Activated naive CD8-positive, alpha-beta T cell treated with anti-CD3 and anti-CD28 coated beads, Interleukin-2, amount 50 U/mL, for 24 hours (primary cell): Measurements from ENCODE around the gene CA9.

ENCODE experiments used
- ATAC-seq: fragments of 150-1000 bp; cut with Tn5 transposase; one replicate; pipeline ENCODE4 v1.10.0; 2021
- DNase-seq: peaks from one replicate; pipeline ENCODE4 v3.0.0; 2021
- H3K27ac Mint-ChIP-seq: one replicate; pipeline ENCODE4 v1.8.0; 2021; ENCODE audit warnings: mild to moderate bottlenecking, mixed read lengths
- H3K27me3 Mint-ChIP-seq: one replicate; pipeline ENCODE4 v1.8.0; 2021; ENCODE audit warnings: mixed read lengths
- H3K36me3 Mint-ChIP-seq: one replicate; pipeline ENCODE4 v1.8.0; 2021; ENCODE audit warnings: low read depth, mixed read lengths
- H3K4me1 Mint-ChIP-seq: one replicate; pipeline ENCODE4 v1.8.0; 2021; ENCODE audit warnings: mixed read lengths
- H3K4me3 Mint-ChIP-seq: one replicate; pipeline ENCODE4 v1.8.0; 2021; ENCODE audit warnings: mild to moderate bottlenecking, moderate library complexity, mixed read lengths
- H3K9me3 Mint-ChIP-seq: one replicate; pipeline ENCODE4 v1.8.0; 2021; ENCODE audit warnings: mixed read lengths

CA9 gene

GRCh38 chr9:35703906-35704672, 30.4 kb downstream of the CA9 start:
- Mint-ChIP-seq H3K27me3 (no peaks in the 10 kb centered on the region), H3K4me1 (no peaks in the 10 kb centered on the region), H3K36me3 (peaks cover 47% of the 10 kb centered on the region), H3K27ac (no peak overlapping the region), H3K9me3 (no peaks in the 10 kb centered on the region), H3K4me3 (no peak overlapping the region)
- DNase-seq (no peak), ATAC-seq (no peak)

GRCh38 chr9:35705372-35705771, 31.6 kb downstream of the CA9 start:
- Mint-ChIP-seq H3K27ac (no peak overlapping the region), H3K36me3 (peaks cover 52% of the 10 kb centered on the region), H3K4me1 (no peaks in the 10 kb centered on the region), H3K9me3 (no peaks in the 10 kb centered on the region), H3K27me3 (no peaks in the 10 kb centered on the region), H3K4me3 (no peak overlapping the region)
- DNase-seq (no peak), ATAC-seq (no peak)

- DNase-seq (no peak), ATAC-seq (peak; percentile 20)
- Mint-ChIP-seq H3K9me3 (no peaks in the 10 kb centered on the region), H3K27ac (no peak overlapping the region), H3K4me1 (no peaks in the 10 kb centered on the region), H3K36me3 (peaks cover 58% of the 10 kb centered on the region), H3K27me3 (no peaks in the 10 kb centered on the region), H3K4me3 (no peak overlapping the region)
Measured at GRCh38 chr9:35705836-35706430, 32.2 kb downstream of the CA9 start.

GRCh38 chr9:35706951-35707350, 33.2 kb downstream of the CA9 start:
- DNase-seq (no peak), ATAC-seq (no peak)
- Mint-ChIP-seq H3K4me3 (no peak overlapping the region), H3K4me1 (no peaks in the 10 kb centered on the region), H3K9me3 (no peaks in the 10 kb centered on the region), H3K36me3 (peaks cover 64% of the 10 kb centered on the region), H3K27me3 (no peaks in the 10 kb centered on the region), H3K27ac (no peak overlapping the region)

GRCh38 chr9:35708146-35708545, 34.4 kb downstream of the CA9 start:
- no peak for ATAC-seq
- DNase-seq = no peak
- Mint-ChIP-seq H3K27me3 (no peaks in the 10 kb centered on the region), H3K36me3 (peaks cover 64% of the 10 kb centered on the region), H3K4me3 (no peak overlapping the region), H3K27ac (no peak overlapping the region), H3K4me1 (no peaks in the 10 kb centered on the region), H3K9me3 (no peaks in the 10 kb centered on the region)

- Mint-ChIP-seq H3K4me1 (no peaks in the 10 kb centered on the region), H3K9me3 (no peaks in the 10 kb centered on the region), H3K4me3 (no peak overlapping the region), H3K36me3 (peaks cover 64% of the 10 kb centered on the region), H3K27ac (no peak overlapping the region), H3K27me3 (no peaks in the 10 kb centered on the region)
- no peak for ATAC-seq
- no peak for DNase-seq
Measured at GRCh38 chr9:35710818-35711500, 37.2 kb downstream of the CA9 start.

GRCh38 chr9:35711501-35712428, 38.0 kb downstream of the CA9 start:
- Mint-ChIP-seq H3K36me3 (peaks cover 64% of the 10 kb centered on the region), H3K4me1 (no peaks in the 10 kb centered on the region), H3K27ac (no peak overlapping the region), H3K9me3 (no peaks in the 10 kb centered on the region), H3K4me3 (no peak overlapping the region), H3K27me3 (no peaks in the 10 kb centered on the region)
- DNase-seq (no peak), ATAC-seq (no peak)

GRCh38 chr9:35712762-35713400, 39.2 kb downstream of the CA9 start:
- ATAC-seq = no peak
- peaks cover 61% of the 10 kb centered on the region for H3K36me3 Mint-ChIP-seq

GRCh38 chr9:35713578-35713977, 39.9 kb downstream of the CA9 start:
- peak overlapping the region; percentile 27 for H3K27ac Mint-ChIP-seq
- H3K27me3 Mint-ChIP-seq = no peaks in the 10 kb centered on the region
- no peaks in the 10 kb centered on the region for H3K9me3 Mint-ChIP-seq
- H3K4me1 Mint-ChIP-seq = no peaks in the 10 kb centered on the region
- DNase-seq (no peak), ATAC-seq (no peak)
- H3K4me3 Mint-ChIP-seq = no peak overlapping the region
- H3K36me3 Mint-ChIP-seq = peaks cover 61% of the 10 kb centered on the region

More at GRCh38 chr9:35712762-35713400, 39.2 kb downstream of the CA9 start:
- Mint-ChIP-seq H3K9me3 (no peaks in the 10 kb centered on the region), H3K27ac (no peak overlapping the region), H3K27me3 (no peaks in the 10 kb centered on the region), H3K4me3 (no peak overlapping the region), H3K4me1 (no peaks in the 10 kb centered on the region)
- no peak for DNase-seq

GRCh38 chr9:35714123-35714522, 40.4 kb downstream of the CA9 start:
- H3K9me3 Mint-ChIP-seq = no peaks in the 10 kb centered on the region
- no peak overlapping the region for H3K27ac Mint-ChIP-seq
- ATAC-seq = no peak
- H3K36me3 Mint-ChIP-seq = peaks cover 59% of the 10 kb centered on the region
- H3K4me1 Mint-ChIP-seq = no peaks in the 10 kb centered on the region
- no peak overlapping the region for H3K4me3 Mint-ChIP-seq
- no peak for DNase-seq
- H3K27me3 Mint-ChIP-seq = no peaks in the 10 kb centered on the region

- H3K27ac Mint-ChIP-seq = peak overlapping the region; percentile 23
- DNase-seq = no peak
- no peak overlapping the region for H3K4me3 Mint-ChIP-seq
- peaks cover 5% of the 10 kb centered on the region for H3K4me1 Mint-ChIP-seq
- H3K27me3 Mint-ChIP-seq = no peaks in the 10 kb centered on the region
- H3K36me3 Mint-ChIP-seq = peaks cover 62% of the 10 kb centered on the region
- ATAC-seq = no peak
- no peaks in the 10 kb centered on the region for H3K9me3 Mint-ChIP-seq
Measured at GRCh38 chr9:35714579-35715252, 41.0 kb downstream of the CA9 start.

- H3K27me3 Mint-ChIP-seq = no peaks in the 10 kb centered on the region
- DNase-seq (no peak), ATAC-seq (no peak)
- no peak overlapping the region for H3K27ac Mint-ChIP-seq
- no peaks in the 10 kb centered on the region for H3K9me3 Mint-ChIP-seq
- no peak overlapping the region for H3K4me3 Mint-ChIP-seq
- H3K36me3 Mint-ChIP-seq = peaks cover 57% of the 10 kb centered on the region
- peaks cover 5% of the 10 kb centered on the region for H3K4me1 Mint-ChIP-seq
Measured at GRCh38 chr9:35716230-35716629, 42.5 kb downstream of the CA9 start.

- Mint-ChIP-seq H3K36me3 (peaks cover 62% of the 10 kb centered on the region), H3K27ac (no peak overlapping the region), H3K4me3 (no peak overlapping the region), H3K27me3 (no peaks in the 10 kb centered on the region), H3K4me1 (peaks cover 5% of the 10 kb centered on the region), H3K9me3 (no peaks in the 10 kb centered on the region)
- ATAC-seq (no peak), DNase-seq (no peak)
Measured at GRCh38 chr9:35717132-35717870, 43.6 kb downstream of the CA9 start.
